DOHH2 (cell line): ENCODE measurements around the gene MUC5B.

Experiments used
- EZH2phosphoT487 ChIP-seq: fragments of 200-600 bp; sonication (generic); IDR thresholded peaks from 2 replicates; pipeline ENCODE4 v1.6.1; 2017; ENCODE audit warnings: borderline replicate concordance, mild to moderate bottlenecking, antibody characterized with exemption, low read length, moderate library complexity, mixed read lengths
- TF ChIP-seq, protein P1 (sequence below): fragments of 200-600 bp; sonication (generic); IDR thresholded peaks from one replicate; pipeline ENCODE4 v1.5.1; 2014; ENCODE audit warnings: antibody characterized with exemption, mild to moderate bottlenecking, low read depth, low read length; ENCODE audit not compliant: poor library complexity, severe bottlenecking

DNA sequence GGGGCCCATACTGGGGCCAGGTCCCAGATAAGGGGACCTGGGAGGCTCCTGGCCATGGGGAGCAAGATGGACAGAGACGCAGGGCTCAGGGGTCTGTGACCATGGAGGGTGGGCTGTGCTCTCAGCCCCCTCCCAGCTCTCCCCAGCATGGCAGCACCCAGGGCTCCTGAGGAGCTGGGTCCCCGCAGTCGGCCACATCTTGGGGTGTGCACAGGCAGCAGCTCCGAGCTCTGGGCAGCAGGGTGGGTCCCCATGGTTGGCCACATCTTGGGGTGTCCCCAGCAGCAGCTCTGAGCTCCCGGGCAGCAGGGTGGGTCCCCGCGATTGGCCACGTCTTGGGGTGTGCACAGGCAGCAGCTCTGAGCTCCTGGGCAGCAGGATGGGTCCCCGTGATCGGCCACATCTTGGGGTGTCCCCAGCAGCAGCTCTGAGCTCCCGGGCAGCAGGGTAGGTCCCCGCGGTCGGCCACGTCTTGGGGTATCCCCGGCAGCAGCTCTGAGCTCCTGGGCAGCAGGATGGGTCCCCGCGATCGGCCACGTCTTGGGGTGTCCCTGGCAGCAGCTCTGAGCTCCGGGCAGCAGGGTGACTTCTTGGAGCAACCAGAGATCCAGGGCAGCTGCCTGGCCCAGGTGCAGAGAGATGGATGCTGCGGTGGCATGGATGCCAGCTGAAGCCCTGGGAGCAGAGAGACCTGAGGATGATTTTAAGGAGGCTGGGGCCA lies 18.3 kb upstream of the MUC5B start:
- TF ChIP-seq, protein P1, sequence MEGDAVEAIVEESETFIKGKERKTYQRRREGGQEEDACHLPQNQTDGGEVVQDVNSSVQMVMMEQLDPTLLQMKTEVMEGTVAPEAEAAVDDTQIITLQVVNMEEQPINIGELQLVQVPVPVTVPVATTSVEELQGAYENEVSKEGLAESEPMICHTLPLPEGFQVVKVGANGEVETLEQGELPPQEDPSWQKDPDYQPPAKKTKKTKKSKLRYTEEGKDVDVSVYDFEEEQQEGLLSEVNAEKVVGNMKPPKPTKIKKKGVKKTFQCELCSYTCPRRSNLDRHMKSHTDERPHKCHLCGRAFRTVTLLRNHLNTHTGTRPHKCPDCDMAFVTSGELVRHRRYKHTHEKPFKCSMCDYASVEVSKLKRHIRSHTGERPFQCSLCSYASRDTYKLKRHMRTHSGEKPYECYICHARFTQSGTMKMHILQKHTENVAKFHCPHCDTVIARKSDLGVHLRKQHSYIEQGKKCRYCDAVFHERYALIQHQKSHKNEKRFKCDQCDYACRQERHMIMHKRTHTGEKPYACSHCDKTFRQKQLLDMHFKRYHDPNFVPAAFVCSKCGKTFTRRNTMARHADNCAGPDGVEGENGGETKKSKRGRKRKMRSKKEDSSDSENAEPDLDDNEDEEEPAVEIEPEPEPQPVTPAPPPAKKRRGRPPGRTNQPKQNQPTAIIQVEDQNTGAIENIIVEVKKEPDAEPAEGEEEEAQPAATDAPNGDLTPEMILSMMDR = no peak
- TF ChIP-seq EZH2phosphoT487 = no peak
